Lung (tissue), 12 donors: Measurements from ENCODE around the gene SFSWAP. TPM values are rescaled to one million over a fixed set of nuclear protein-coding genes. Genes with fewer than 3 reads are reported as not detected.
"Not testable (repeated sequence)": the region's sequence is repeated elsewhere in the genome, so short reads cannot be mapped to it uniquely, and the experiment has no call there.

ENCODE experiments used
- ATAC-seq: fragments of 200-7000 bp; cut with Tn5 transposase; one replicate; pipeline ENCODE4 v1.9.1; 2020; ENCODE audit warnings: moderate number of reproducible peaks; ENCODE audit not compliant: insufficient read depth, low FRiP score
- DNase-seq, 3 donors: peaks; one replicate each; pipeline ENCODE4 v3.0.0-alpha.2; 2013 to 2017
- H3K27ac ChIP-seq, 2 donors: one replicate each; pipeline ENCODE4 v1.5.1; 2013; ENCODE audit warnings: mild to moderate bottlenecking in 2 of 2, moderate library complexity in 2 of 2, control low read depth in 1 of 2, inconsistent platforms in 1 of 2, low read depth in 1 of 2, low read length in 1 of 2
- H3K27me3 ChIP-seq, 3 donors: one replicate each; pipeline ENCODE4 v1.5.1; 2013; ENCODE audit warnings: low read length in 2 of 3; ENCODE audit not compliant: control insufficient read depth in 3 of 3, insufficient read depth in 3 of 3
- H3K36me3 ChIP-seq, 4 donors: one replicate each; pipeline ENCODE4 v1.5.1; 2013; ENCODE audit warnings: low read length in 4 of 4, mild to moderate bottlenecking in 1 of 4, moderate library complexity in 1 of 4; ENCODE audit not compliant: control insufficient read depth in 4 of 4, insufficient read depth in 4 of 4
- H3K4me1 ChIP-seq, 5 donors: one replicate each; pipeline ENCODE4 v1.5.1; 2013; ENCODE audit warnings: low read length in 5 of 5, mild to moderate bottlenecking in 2 of 5, moderate library complexity in 1 of 5; ENCODE audit not compliant: control insufficient read depth in 5 of 5, insufficient read depth in 5 of 5
- H3K4me3 ChIP-seq: one replicate; pipeline ENCODE4 v1.5.1; 2013; ENCODE audit warnings: mild to moderate bottlenecking, control low read depth, moderate library complexity
- H3K9ac ChIP-seq, 2 donors: one replicate each; pipeline ENCODE4 v1.5.1; 2013; ENCODE audit warnings: low read length in 2 of 2, control low read depth in 1 of 2; ENCODE audit not compliant: insufficient read depth in 1 of 2
- H3K9me3 ChIP-seq, 4 donors: one replicate each; pipeline ENCODE4 v1.5.1; 2013; ENCODE audit warnings: low read length in 3 of 4, mild to moderate bottlenecking in 1 of 4, moderate library complexity in 1 of 4; ENCODE audit not compliant: control insufficient read depth in 4 of 4, insufficient read depth in 3 of 4
- WGBS, 2 donors: extraction: QIAGEN DNeasy Blood & Tissue Kit; methylation state at CpG; one replicate each; pipeline ENCODE4 v1.1.7; 2013; 5-methylcytosine and 5-hydroxymethylcytosine counted together
- polyA plus RNA-seq, 2 donors: library from polyadenylated mRNA; stranded (reverse); fragments of 200-250 nt; gene quantifications; one replicate each; pipeline ENCODE4 v1.2.1, GENCODE V29; 2013
- total RNA-seq, 2 donors: library from RNA; depleted of rRNA in 1 of 2; stranded (reverse); fragments of >200 nt in 1 of 2; gene quantifications; one replicate each; pipeline ENCODE4 v1.2.1, GENCODE V29; 2014 to 2021
- TF ChIP-seq, protein P1 (sequence below): IDR thresholded peaks from 2 replicates; pipeline ENCODE4 v1.5.1; 2012; ENCODE audit warnings: mild to moderate bottlenecking; ENCODE audit errors: control extremely low read depth, extremely low read depth
- donor health status: control.
- donor health status: control.
- donor health status: Bipolar disorder and iron deficiency.
- donor health status: healthy.
- donor health status: DM: yes; HTN: yes; CAD: no.

The SFSWAP gene
- total and polyA plus RNA-seq, 4 donors: 23.3 to 49.9 (median 40.0) TPM

- ATAC-seq: no peak
- H3K27ac ChIP-seq: no peak overlapping the region
- no peak overlapping the region for H3K9ac ChIP-seq
- H3K27me3 ChIP-seq: peaks cover 0 to 3% (median 0%) of the 10 kb centered on the region in 3 donors
- no peak for DNase-seq
- 94 to 98% methylated on average over 3 of the region's 3 CpGs for WGBS, 2 donors
- no peak overlapping the region for H3K4me3 ChIP-seq
- no peaks in the 10 kb centered on the region for H3K36me3 ChIP-seq
- TF ChIP-seq, protein P1, sequence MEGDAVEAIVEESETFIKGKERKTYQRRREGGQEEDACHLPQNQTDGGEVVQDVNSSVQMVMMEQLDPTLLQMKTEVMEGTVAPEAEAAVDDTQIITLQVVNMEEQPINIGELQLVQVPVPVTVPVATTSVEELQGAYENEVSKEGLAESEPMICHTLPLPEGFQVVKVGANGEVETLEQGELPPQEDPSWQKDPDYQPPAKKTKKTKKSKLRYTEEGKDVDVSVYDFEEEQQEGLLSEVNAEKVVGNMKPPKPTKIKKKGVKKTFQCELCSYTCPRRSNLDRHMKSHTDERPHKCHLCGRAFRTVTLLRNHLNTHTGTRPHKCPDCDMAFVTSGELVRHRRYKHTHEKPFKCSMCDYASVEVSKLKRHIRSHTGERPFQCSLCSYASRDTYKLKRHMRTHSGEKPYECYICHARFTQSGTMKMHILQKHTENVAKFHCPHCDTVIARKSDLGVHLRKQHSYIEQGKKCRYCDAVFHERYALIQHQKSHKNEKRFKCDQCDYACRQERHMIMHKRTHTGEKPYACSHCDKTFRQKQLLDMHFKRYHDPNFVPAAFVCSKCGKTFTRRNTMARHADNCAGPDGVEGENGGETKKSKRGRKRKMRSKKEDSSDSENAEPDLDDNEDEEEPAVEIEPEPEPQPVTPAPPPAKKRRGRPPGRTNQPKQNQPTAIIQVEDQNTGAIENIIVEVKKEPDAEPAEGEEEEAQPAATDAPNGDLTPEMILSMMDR: no peak
- H3K4me1 ChIP-seq: no peaks in the 10 kb centered on the region
- peaks cover 0 to 11% (median 8%) of the 10 kb centered on the region in 4 donors for H3K9me3 ChIP-seq
Measured at GRCh38 chr12:131702573-131702877, 8.4 kb upstream of the SFSWAP start.

DNA sequence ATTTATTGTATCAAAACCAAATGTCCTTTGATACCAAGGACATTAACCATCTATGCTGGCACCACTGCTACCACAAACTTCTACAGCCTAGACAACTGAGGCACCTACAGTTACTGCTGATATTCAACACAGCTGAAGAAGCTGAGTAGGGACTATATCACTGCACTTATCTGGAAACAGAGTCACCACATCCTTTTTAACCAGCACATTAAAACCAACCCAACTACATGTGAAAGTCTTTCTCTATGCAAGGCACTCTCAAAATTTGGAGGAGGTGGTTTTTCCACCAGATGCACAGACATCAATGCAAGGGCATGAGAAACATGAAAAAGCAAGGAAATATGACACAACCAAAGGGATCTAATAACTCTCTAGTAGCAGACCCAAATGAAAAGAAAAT, 7.7 kb upstream of the SFSWAP start:
- TF ChIP-seq, protein P1: no peak
- H3K4me1 ChIP-seq: no peaks in the 10 kb centered on the region
- ATAC-seq (no peak), DNase-seq (no peak)
- H3K4me3 ChIP-seq: no peak overlapping the region
- no peak overlapping the region for H3K27ac ChIP-seq
- peaks cover 0 to 3% (median 0%) of the 10 kb centered on the region in 3 donors for H3K27me3 ChIP-seq
- peaks cover 0 to 11% (median 8%) of the 10 kb centered on the region in 4 donors for H3K9me3 ChIP-seq
- no peaks in the 10 kb centered on the region for H3K36me3 ChIP-seq
- H3K9ac ChIP-seq: no peak overlapping the region

DNA sequence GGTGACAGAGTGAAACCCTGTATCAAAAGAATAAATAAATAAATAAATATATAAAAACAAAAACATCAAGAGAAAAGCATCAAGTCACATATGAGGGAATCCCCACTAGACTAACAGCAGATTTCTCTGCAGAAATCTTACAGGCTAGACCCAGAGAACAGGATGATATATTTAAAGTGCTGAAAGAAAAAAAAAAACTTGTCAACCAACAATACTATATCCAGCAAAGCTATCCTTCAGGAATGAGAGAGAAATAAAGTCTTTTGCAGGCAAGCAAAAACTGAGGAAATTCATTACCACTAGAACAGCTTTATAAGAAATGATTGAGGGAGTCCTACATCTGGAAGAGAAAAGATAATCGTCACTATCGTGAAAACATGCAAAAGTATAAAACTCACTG, 6.4 kb upstream of the SFSWAP start:
- TF ChIP-seq, protein P1: no peak
- Histone ChIP-seq H3K9me3 (peaks cover 0 to 12% (median 9%) of the 10 kb centered on the region in 4 donors), H3K27ac (no peak overlapping the region), H3K27me3 (peaks cover 0 to 1% (median 0%) of the 10 kb centered on the region in 3 donors), H3K36me3 (no peaks in the 10 kb centered on the region), H3K4me3 (no peak overlapping the region), H3K9ac (no peak overlapping the region), H3K4me1 (no peaks in the 10 kb centered on the region)
- ATAC-seq: no peak
- 96 to 98% methylated on average over 2 of the region's 2 CpGs for WGBS, 2 donors
- DNase-seq: no peak

- not testable (repeated sequence) for H3K27me3 ChIP-seq, DNase-seq, H3K4me1 ChIP-seq, H3K27ac ChIP-seq, ATAC-seq, H3K4me3 ChIP-seq, H3K36me3 ChIP-seq, H3K9ac ChIP-seq
- 83 to 86% methylated on average over 4 of the region's 4 CpGs for WGBS, 2 donors
- peaks cover 0 to 12% (median 9%) of the 10 kb centered on the region in 4 donors for H3K9me3 ChIP-seq
Measured at GRCh38 chr12:131706709-131707108, 4.2 kb upstream of the SFSWAP start.
